Vagina (tissue), 2 donors: Measurements from ENCODE around the gene PKD1L1.

Source experiments
- POLR2AphosphoS5 ChIP-seq, 2 donors: sonication (generic); formaldehyde crosslinking; IDR thresholded peaks; one replicate each; pipeline ENCODE4 v1.9.0; 2017; ENCODE audit warnings: antibody characterized with exemption in 2 of 2, mild to moderate bottlenecking in 2 of 2, low read depth in 1 of 2; ENCODE audit not compliant: insufficient read depth in 1 of 2
- TF ChIP-seq, protein P1 (sequence below), 3 experiments: fragments of 450-650 bp in 2 of 3; fragments of 200-600 bp in 1 of 3; sonication (generic) in 1 of 3; IDR thresholded peaks; one replicate each; pipeline ENCODE4 v1.5.1; 2017 to 2019; ENCODE audit warnings: antibody characterized with exemption in 3 of 3, mild to moderate bottlenecking in 2 of 3, moderate library complexity in 2 of 3

DNA sequence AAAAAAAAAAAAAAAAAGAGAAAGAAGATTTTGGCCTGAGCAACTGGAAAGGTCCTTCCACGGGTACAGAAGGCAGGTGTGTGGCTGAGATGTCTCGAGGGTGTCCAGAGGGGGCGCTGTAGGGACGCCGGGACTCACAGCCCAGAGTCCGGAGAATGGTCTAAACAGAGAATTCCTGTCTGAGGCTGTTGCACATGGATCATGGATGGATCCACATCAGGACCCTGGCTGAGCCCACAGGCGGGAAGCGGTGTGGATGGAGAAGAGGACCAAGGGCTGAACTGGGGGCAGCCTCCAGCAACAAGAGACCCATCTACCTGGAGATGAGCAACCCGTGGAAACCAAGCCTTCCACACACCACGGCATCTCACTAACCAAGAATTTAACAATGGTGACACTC lies 55.0 kb downstream of the PKD1L1 start:
- TF ChIP-seq POLR2AphosphoS5 (IDR thresholded peaks at IDR 0.05; ENCODE audit: insufficient read depth in 1 of 2, low read depth in 1 of 2): no peak
- TF ChIP-seq, protein P1, sequence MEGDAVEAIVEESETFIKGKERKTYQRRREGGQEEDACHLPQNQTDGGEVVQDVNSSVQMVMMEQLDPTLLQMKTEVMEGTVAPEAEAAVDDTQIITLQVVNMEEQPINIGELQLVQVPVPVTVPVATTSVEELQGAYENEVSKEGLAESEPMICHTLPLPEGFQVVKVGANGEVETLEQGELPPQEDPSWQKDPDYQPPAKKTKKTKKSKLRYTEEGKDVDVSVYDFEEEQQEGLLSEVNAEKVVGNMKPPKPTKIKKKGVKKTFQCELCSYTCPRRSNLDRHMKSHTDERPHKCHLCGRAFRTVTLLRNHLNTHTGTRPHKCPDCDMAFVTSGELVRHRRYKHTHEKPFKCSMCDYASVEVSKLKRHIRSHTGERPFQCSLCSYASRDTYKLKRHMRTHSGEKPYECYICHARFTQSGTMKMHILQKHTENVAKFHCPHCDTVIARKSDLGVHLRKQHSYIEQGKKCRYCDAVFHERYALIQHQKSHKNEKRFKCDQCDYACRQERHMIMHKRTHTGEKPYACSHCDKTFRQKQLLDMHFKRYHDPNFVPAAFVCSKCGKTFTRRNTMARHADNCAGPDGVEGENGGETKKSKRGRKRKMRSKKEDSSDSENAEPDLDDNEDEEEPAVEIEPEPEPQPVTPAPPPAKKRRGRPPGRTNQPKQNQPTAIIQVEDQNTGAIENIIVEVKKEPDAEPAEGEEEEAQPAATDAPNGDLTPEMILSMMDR (IDR thresholded peaks at IDR 0.05): no peak
